Activated CD8-positive, alpha-beta memory T cell treated with anti-CD3 and anti-CD28 coated beads, Interleukin-2, amount 50 U/mL, for 48 hours (primary cell): ENCODE data around the gene MLLT3.

ENCODE experiments used
- DNase-seq: peaks from one replicate; pipeline ENCODE4 v3.0.0-alpha.2; 2020

MLLT3 gene

GRCh38 chr9:20508242-20508641 is 114.1 kb downstream of the MLLT3 start:
- no peak for DNase-seq

GRCh38 chr9:20507431-20507830 is 114.9 kb downstream of the MLLT3 start:
- DNase-seq: no peak

- no peak for DNase-seq
Observed at GRCh38 chr9:20506099-20506900, 116.0 kb downstream of the MLLT3 start.

- DNase-seq: no peak
Observed at GRCh38 chr9:20505574-20505973, 116.7 kb downstream of the MLLT3 start.

GRCh38 chr9:20504930-20505329 is 117.4 kb downstream of the MLLT3 start:
- DNase-seq: no peak

GRCh38 chr9:20500101-20500500 is 122.2 kb downstream of the MLLT3 start:
- DNase-seq: no peak

- no peak for DNase-seq
Observed at GRCh38 chr9:20499013-20499412, 123.3 kb downstream of the MLLT3 start.

- DNase-seq: no peak
Observed at GRCh38 chr9:20496328-20496727, 126.0 kb downstream of the MLLT3 start.

- DNase-seq: no peak
Observed at GRCh38 chr9:20495098-20495497, 127.2 kb downstream of the MLLT3 start.

GRCh38 chr9:20494035-20494434 is 128.3 kb downstream of the MLLT3 start:
- no peak for DNase-seq

GRCh38 chr9:20492772-20493171 is 129.5 kb downstream of the MLLT3 start:
- DNase-seq: no peak

GRCh38 chr9:20491612-20492011 is 130.7 kb downstream of the MLLT3 start:
- no peak for DNase-seq

- no peak for DNase-seq
Observed at GRCh38 chr9:20490246-20490834, 132.0 kb downstream of the MLLT3 start.

GRCh38 chr9:20488691-20489090 is 133.6 kb downstream of the MLLT3 start:
- no peak for DNase-seq

- no peak for DNase-seq
Observed at GRCh38 chr9:20486552-20486951, 135.7 kb downstream of the MLLT3 start.

GRCh38 chr9:20481437-20481836 is 140.9 kb downstream of the MLLT3 start:
- DNase-seq: no peak

GRCh38 chr9:20480249-20480648 is 142.1 kb downstream of the MLLT3 start:
- DNase-seq: no peak

GRCh38 chr9:20479419-20480155 is 142.7 kb downstream of the MLLT3 start:
- no peak for DNase-seq

GRCh38 chr9:20478786-20479185 is 143.5 kb downstream of the MLLT3 start:
- no peak for DNase-seq

GRCh38 chr9:20477940-20478620 is 144.2 kb downstream of the MLLT3 start:
- DNase-seq: no peak

- no peak for DNase-seq
Observed at GRCh38 chr9:20476912-20477521, 145.3 kb downstream of the MLLT3 start.

- DNase-seq: no peak
Observed at GRCh38 chr9:20474496-20474895, 147.8 kb downstream of the MLLT3 start.

GRCh38 chr9:20473515-20474013 is 148.7 kb downstream of the MLLT3 start:
- no peak for DNase-seq
